ENCODE measurements around the gene LAMA3.

LAMA3 gene

DNA sequence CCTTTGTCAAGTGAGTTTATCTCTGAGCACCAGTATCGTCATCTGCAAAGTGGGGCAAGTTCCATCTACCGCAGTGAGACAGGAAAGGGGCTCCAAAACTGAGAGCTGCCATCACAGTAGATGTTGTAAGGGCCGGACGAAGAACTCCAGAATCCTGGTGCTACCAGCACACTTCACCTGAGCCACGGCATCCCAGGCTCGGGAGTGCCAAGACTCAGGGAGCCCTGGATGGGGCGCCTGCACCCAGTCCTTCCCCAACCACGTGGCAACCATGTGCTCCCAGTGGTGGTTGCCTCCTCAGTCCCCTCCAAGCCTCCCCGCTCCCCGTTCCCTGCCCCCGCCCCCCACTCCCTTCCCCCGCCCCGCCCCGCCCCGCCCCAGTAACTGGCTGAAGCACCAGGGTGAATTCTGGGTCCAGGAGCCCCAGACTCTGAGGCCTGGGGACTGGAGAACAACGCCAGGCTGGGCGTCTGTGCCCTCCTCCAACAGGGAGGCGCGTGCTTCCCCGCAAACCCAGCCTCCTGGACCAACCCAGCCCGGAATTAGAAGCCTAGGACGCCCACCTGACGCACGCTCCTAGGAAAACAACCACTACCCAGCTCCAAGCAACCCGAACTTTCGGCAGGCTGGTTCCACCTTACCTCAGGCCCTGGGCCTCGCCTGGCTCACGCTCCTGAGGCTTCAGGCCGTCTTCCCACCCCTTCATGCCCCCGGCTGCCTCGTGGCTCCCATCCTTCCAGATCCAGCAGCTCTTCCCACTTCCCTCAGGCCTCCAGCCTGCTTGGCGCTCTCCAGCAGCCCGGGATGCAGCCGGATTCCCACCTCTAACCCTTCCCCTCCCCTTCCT, 67.6 kb downstream of the LAMA3 start:
- no peaks in the 10 kb centered on the region for H3K9me3 ChIP-seq (ENCODE audit: control insufficient read depth, insufficient read depth, low read depth, low read length)
- H3K4me1 ChIP-seq (ENCODE audit: control insufficient read depth, insufficient read depth, low read length): no peaks in the 10 kb centered on the region
- ChIA-PET POLR2A (no interaction called here), CTCF (no interaction called here)
- no peak overlapping the region for H3K4me3 ChIP-seq (ENCODE audit: low read depth, low read length)
- no peak overlapping the region for H3K27ac ChIP-seq (ENCODE audit: extremely low read depth, low read depth, low read length)
- H3K36me3 ChIP-seq (ENCODE audit: control insufficient read depth in 2 of 2, insufficient read depth in 1 of 2, low read length in 2 of 2): peaks cover 0 to 45% of the 10 kb centered on the region in 2 experiments; a peak in 2 of 3 replicates
- TF ChIP-seq ZNF747 (tag by site-specific recombination; IDR thresholded peaks at IDR 0.05) (no peak), ZNF18 (tag by site-specific recombination; IDR thresholded peaks at IDR 0.05) (no peak), ZNF660 (tag by site-specific recombination; IDR thresholded peaks at IDR 0.05) (no peak)
- TF ChIP-seq, protein P1, sequence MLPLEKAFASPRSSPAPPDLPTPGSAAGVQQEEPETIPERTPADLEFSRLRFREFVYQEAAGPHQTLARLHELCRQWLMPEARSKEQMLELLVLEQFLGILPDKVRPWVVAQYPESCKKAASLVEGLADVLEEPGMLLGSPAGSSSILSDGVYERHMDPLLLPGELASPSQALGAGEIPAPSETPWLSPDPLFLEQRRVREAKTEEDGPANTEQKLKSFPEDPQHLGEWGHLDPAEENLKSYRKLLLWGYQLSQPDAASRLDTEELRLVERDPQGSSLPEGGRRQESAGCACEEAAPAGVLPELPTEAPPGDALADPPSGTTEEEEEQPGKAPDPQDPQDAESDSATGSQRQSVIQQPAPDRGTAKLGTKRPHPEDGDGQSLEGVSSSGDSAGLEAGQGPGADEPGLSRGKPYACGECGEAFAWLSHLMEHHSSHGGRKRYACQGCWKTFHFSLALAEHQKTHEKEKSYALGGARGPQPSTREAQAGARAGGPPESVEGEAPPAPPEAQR (tag by site-specific recombination; IDR thresholded peaks at IDR 0.05): no peak

DNA sequence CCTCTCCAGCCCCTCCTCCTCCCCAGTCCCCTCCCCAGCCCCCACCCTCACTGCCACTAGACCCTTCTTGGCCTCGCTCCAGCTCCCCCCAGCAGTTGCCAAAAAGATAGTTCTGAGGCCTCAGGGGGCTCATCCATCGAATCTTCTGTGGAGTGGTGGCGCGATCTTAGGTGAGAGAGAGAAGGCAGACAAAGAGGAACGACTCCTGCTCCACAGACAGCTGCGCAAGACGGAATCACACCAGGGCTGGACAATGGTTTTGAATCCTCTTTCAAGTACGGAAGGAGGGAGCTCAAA, 68.1 kb downstream of the LAMA3 start:
- POLR2A ChIA-PET: no interaction called here
- peaks cover 0 to 44% of the 10 kb centered on the region in 2 experiments; a peak in 2 of 3 replicates for H3K36me3 ChIP-seq (ENCODE audit: control insufficient read depth in 2 of 2, insufficient read depth in 1 of 2, low read length in 2 of 2)
- TF ChIP-seq ZNF354C (tag by site-specific recombination; IDR thresholded peaks at IDR 0.05; ENCODE audit: borderline replicate concordance, low read depth): no peak
- TF ChIP-seq ZNF513 (tag by site-specific recombination; IDR thresholded peaks at IDR 0.05): no peak
- H3K4me3 ChIP-seq (ENCODE audit: low read depth, low read length): no peak overlapping the region
- no peaks in the 10 kb centered on the region for H3K4me1 ChIP-seq (ENCODE audit: control insufficient read depth, insufficient read depth, low read length)
- no peaks in the 10 kb centered on the region for H3K9me3 ChIP-seq (ENCODE audit: control insufficient read depth, insufficient read depth, low read depth, low read length)
- CTCF ChIA-PET: interaction anchor here (0.6 kb wide), 1 partner anchor 11 kb away, joined by 3 read pairs; no protein-coding TSS in a partner anchor
- no peak overlapping the region for H3K27ac ChIP-seq (ENCODE audit: extremely low read depth, low read depth, low read length)

- POLR2A ChIA-PET: no interaction called here
- H3K27ac ChIP-seq (ENCODE audit: extremely low read depth, low read depth, low read length): no peak overlapping the region
- TF ChIP-seq ZNF335 (tag by site-specific recombination; conservative IDR thresholded peaks at IDR 0.05): no peak
- TF ChIP-seq ZFHX2 (tag by site-specific recombination; conservative IDR thresholded peaks at IDR 0.05): no peak
- TF ChIP-seq ZNF350 (tag by site-specific recombination; IDR thresholded peaks at IDR 0.05): no peak
- no peak for TF ChIP-seq ZNF623 (tag by site-specific recombination; IDR thresholded peaks at IDR 0.05)
- no peak for TF ChIP-seq ZNF843 (tag by site-specific recombination; IDR thresholded peaks at IDR 0.05)
- TF ChIP-seq ZNF664 (tag by site-specific recombination; IDR thresholded peaks at IDR 0.05): no peak
- no peak for TF ChIP-seq ZNF585B (tag by site-specific recombination; IDR thresholded peaks at IDR 0.05)
- no peak for TF ChIP-seq GLI4 (tag by site-specific recombination; IDR thresholded peaks at IDR 0.05)
- no peak for TF ChIP-seq ZNF157 (tag by site-specific recombination; IDR thresholded peaks at IDR 0.05)
- no peak for TF ChIP-seq ZBTB48 (tag by site-specific recombination; IDR thresholded peaks at IDR 0.05)
- TF ChIP-seq TSHZ1 (tag by site-specific recombination; IDR thresholded peaks at IDR 0.05; ENCODE audit: borderline replicate concordance): no peak
- no peaks in the 10 kb centered on the region for H3K4me1 ChIP-seq (ENCODE audit: control insufficient read depth, insufficient read depth, low read length)
- H3K36me3 ChIP-seq (ENCODE audit: control insufficient read depth in 2 of 2, insufficient read depth in 1 of 2, low read length in 2 of 2): peaks cover 0 to 40% of the 10 kb centered on the region in 2 experiments; a peak in 2 of 3 replicates
- H3K9me3 ChIP-seq (ENCODE audit: control insufficient read depth, insufficient read depth, low read depth, low read length): no peaks in the 10 kb centered on the region
- CTCF ChIA-PET: interaction anchor here (0.7 kb wide), 1 partner anchor 219 kb away, joined by 3 read pairs; no protein-coding TSS in a partner anchor
- H3K4me3 ChIP-seq (ENCODE audit: low read depth, low read length): no peak overlapping the region
These were observed 69.0 kb downstream of the LAMA3 start for GRCh38 chr18:23758281-23758680.
